ENCODE measurements around the gene CELF3. TPM values are rescaled to one million over a fixed set of nuclear protein-coding genes. Genes with fewer than 3 reads are reported as not detected.

The CELF3 gene
- total and polyA plus RNA-seq, 2 donors (not counting 1 experiment from before 2014, with no cell fraction given) = not detected

DNA sequence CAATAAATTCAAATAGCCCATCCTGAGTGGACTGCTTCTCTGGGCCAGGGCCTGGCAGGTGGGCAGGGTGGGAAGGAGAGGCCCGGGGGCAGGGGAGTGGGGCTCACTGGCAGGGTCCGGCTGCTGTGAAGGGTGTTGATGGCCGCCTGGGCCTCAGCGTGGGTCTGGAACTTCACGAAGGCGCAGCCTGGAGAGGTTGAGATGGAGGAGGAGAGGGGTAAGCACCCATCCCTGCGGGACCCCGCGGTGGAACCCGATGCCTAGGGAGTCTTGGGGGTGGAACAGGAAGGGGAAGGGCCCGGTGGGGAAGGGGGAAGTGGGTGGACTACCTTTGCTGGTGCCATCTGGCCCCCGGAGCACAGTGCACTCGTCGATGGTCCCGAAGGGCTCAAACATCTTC lies 7.7 kb downstream of the CELF3 start:
- no peak overlapping the region for H3K4me2 ChIP-seq (replicated peaks; ENCODE audit: low read depth, low read length, poor library complexity, severe bottlenecking)
- no peaks in the 10 kb centered on the region for H4K20me1 ChIP-seq (ENCODE audit: control insufficient read depth, insufficient read depth, low read length, poor library complexity, severe bottlenecking)
- Mint-ChIP-seq H3K27ac (no peak overlapping the region), H3K4me1 (no peaks in the 10 kb centered on the region), H3K27me3 (peaks cover 21% of the 10 kb centered on the region), H3K9me3 (ENCODE audit: insufficient read depth) (no peaks in the 10 kb centered on the region), H3K4me3 (no peak overlapping the region)
- H3K4me3 ChIP-seq (ENCODE audit: control extremely low read depth in 1 of 5, extremely low read depth in 1 of 5, insufficient read depth in 1 of 5, low read depth in 2 of 5, low read length in 4 of 5) = no peak overlapping the region
- intact Hi-C loops (cut with micrococcal nuclease) = no loop called here
- no peak overlapping the region for H3K27ac ChIP-seq (ENCODE audit: low read length in 2 of 2)
- H3K79me2 ChIP-seq (ENCODE audit: control insufficient read depth, insufficient read depth, low read length) = no peaks in the 10 kb centered on the region
- H3K4me1 ChIP-seq (ENCODE audit: control insufficient read depth in 2 of 2, insufficient read depth in 2 of 2, low read length in 2 of 2) = no peaks in the 10 kb centered on the region
- no peak overlapping the region for H3K9ac ChIP-seq (ENCODE audit: low read length)
- POLR2A ChIA-PET = no interaction called here
- no peak for DNase-seq
- no peak for TF ChIP-seq EZH2 (IDR thresholded peaks at IDR 0.05; ENCODE audit: borderline replicate concordance, insufficient read depth, low read depth, low read length, poor library complexity, severe bottlenecking)
- TF ChIP-seq CTCF (IDR thresholded peaks at IDR 0.05) = no peak
- no peak for ATAC-seq (ENCODE audit: low read depth)
- H3K36me3 ChIP-seq (replicated peaks in 1 of 2; ENCODE audit: control extremely low read depth in 1 of 2, control insufficient read depth in 1 of 2, extremely low read depth in 1 of 2, insufficient read depth in 2 of 2, low read length in 1 of 2) = no peaks in the 10 kb centered on the region
- 80% methylated on average over 14 of the region's 15 CpGs for WGBS (ENCODE audit: insufficient coverage)
- CTCF ChIA-PET = no interaction called here
- no peak overlapping the region for H2AFZ ChIP-seq (ENCODE audit: insufficient read depth, low read depth, low read length, poor library complexity, severe bottlenecking)
- H3K9me3 ChIP-seq (ENCODE audit: control extremely low read depth in 1 of 3, control insufficient read depth in 2 of 3, insufficient read depth in 1 of 3, low read length in 2 of 3) = no peaks in the 10 kb centered on the region
- no peaks in the 10 kb centered on the region for H3K27me3 ChIP-seq (replicated peaks in 1 of 4; ENCODE audit: control extremely low read depth in 1 of 4, control insufficient read depth in 3 of 4, insufficient read depth in 4 of 4, low read length in 3 of 4)

- ChIA-PET CTCF (no interaction called here), POLR2A (no interaction called here)
- TF ChIP-seq CTCF (IDR thresholded peaks at IDR 0.05) (no peak), EZH2 (IDR thresholded peaks at IDR 0.05; ENCODE audit: borderline replicate concordance, insufficient read depth, low read depth, low read length, poor library complexity, severe bottlenecking) (no peak)
- intact Hi-C loops (cut with micrococcal nuclease) = no loop called here
- H3K4me3 Mint-ChIP-seq = no peak overlapping the region
- H3K27me3 ChIP-seq (replicated peaks in 1 of 4; ENCODE audit: control extremely low read depth in 1 of 4, control insufficient read depth in 3 of 4, insufficient read depth in 4 of 4, low read length in 3 of 4) = peaks cover 0 to 5% (median 0%) of the 10 kb centered on the region in 4 experiments
- no peaks in the 10 kb centered on the region for H4K20me1 ChIP-seq (ENCODE audit: control insufficient read depth, insufficient read depth, low read length, poor library complexity, severe bottlenecking)
- no peaks in the 10 kb centered on the region for H3K9me3 ChIP-seq (ENCODE audit: control extremely low read depth in 1 of 3, control insufficient read depth in 2 of 3, insufficient read depth in 1 of 3, low read length in 2 of 3)
- ATAC-seq (ENCODE audit: low read depth) (no peak), DNase-seq (no peak)
- no peak overlapping the region for H3K27ac ChIP-seq (ENCODE audit: low read length in 2 of 2)
- H3K27ac Mint-ChIP-seq = no peak overlapping the region
- 99% methylated on average over 14 of the region's 15 CpGs for WGBS (ENCODE audit: insufficient coverage)
- no peak overlapping the region for H3K4me2 ChIP-seq (replicated peaks; ENCODE audit: low read depth, low read length, poor library complexity, severe bottlenecking)
- no peaks in the 10 kb centered on the region for H3K79me2 ChIP-seq (ENCODE audit: control insufficient read depth, insufficient read depth, low read length)
- H3K9ac ChIP-seq (ENCODE audit: low read length) = no peak overlapping the region
- no peaks in the 10 kb centered on the region for H3K36me3 ChIP-seq (replicated peaks in 1 of 2; ENCODE audit: control extremely low read depth in 1 of 2, control insufficient read depth in 1 of 2, extremely low read depth in 1 of 2, insufficient read depth in 2 of 2, low read length in 1 of 2)
- no peaks in the 10 kb centered on the region for H3K4me1 ChIP-seq (ENCODE audit: control insufficient read depth in 2 of 2, insufficient read depth in 2 of 2, low read length in 2 of 2)
- H3K9me3 Mint-ChIP-seq (ENCODE audit: insufficient read depth) = no peaks in the 10 kb centered on the region
- no peak overlapping the region for H3K4me3 ChIP-seq (ENCODE audit: control extremely low read depth in 1 of 5, extremely low read depth in 1 of 5, insufficient read depth in 1 of 5, low read depth in 2 of 5, low read length in 4 of 5)
- peaks cover 12% of the 10 kb centered on the region for H3K27me3 Mint-ChIP-seq
- H3K4me1 Mint-ChIP-seq = no peaks in the 10 kb centered on the region
- no peak overlapping the region for H2AFZ ChIP-seq (ENCODE audit: insufficient read depth, low read depth, low read length, poor library complexity, severe bottlenecking)
Observed at GRCh38 chr1:151707541-151708065, 9.0 kb downstream of the CELF3 start.
